SU-DHL-6 (cell line): ENCODE measurements around the gene APBB2.

Experiments used
- CTCF ChIP-seq: fragments of 200-600 bp; sonication (generic); IDR thresholded peaks from one replicate; pipeline ENCODE4 v1.5.1; 2017; ENCODE audit warnings: antibody characterized with exemption, mild to moderate bottlenecking, low read length, moderate library complexity; ENCODE audit not compliant: insufficient read depth, poor library complexity, severe bottlenecking
- EZH2phosphoT487 ChIP-seq: fragments of 200-600 bp; sonication (generic), shearing (Covaris generic); conservative IDR thresholded peaks from 2 replicates; pipeline ENCODE4 v1.6.1; 2018; ENCODE audit warnings: mild to moderate bottlenecking, antibody characterized with exemption, low read length, moderate library complexity, mixed read lengths

- no peak for TF ChIP-seq CTCF
- no peak for TF ChIP-seq EZH2phosphoT487
Observed at GRCh38 chr4:41095192-41095872, 119.0 kb downstream of the APBB2 start.
